C4-2B (cell line): Measurements from ENCODE around the gene KDM2A.
A peak's percentile ranks its signal among the peaks of the same experiment; 100 is the strongest.

ENCODE experiments used
- ZFX ChIP-seq: fragments of 450-650 bp; IDR thresholded peaks from 2 replicates; pipeline ENCODE4 v1.6.1; 2017
- TF ChIP-seq, protein P1 (sequence below): fragments of 450-650 bp; conservative IDR thresholded peaks from 2 replicates; pipeline ENCODE4 v1.5.1; 2017; ENCODE audit warnings: mild to moderate bottlenecking

DNA sequence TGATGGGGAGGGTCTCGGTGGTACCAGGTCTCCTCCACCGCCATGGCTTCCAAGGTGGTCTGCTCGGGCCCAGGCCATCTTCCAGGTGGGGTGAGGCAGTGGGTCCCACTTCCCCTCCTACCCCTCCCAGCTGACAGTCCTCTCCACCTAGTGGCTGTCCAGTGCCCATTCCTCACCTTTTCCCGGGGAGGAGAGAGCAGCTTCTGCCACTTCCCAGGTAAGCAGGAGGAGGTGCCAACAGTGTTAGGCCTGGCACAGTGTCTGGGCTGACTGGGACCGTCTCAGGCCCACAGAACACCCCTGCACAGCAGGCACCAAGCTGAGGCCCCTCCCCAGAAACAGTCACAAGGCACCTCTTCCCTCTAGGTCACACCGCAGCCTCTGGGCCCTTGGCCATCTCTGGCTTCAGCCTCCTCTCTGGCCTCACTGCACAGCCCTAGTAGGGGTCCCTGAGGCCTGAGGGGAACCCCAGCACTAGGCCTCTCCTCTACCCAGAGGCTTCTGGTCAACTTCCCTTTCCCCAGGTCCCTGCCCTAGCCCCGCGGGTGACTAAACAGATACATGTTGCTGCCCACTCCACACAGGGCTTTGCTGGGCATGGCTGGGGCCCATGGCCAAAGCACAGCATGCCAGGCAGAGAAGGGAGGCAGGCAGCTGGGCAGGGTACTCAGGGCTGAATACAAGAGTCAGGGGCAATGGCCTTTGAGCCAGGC is 167.7 kb downstream of the KDM2A start:
- TF ChIP-seq, protein P1, sequence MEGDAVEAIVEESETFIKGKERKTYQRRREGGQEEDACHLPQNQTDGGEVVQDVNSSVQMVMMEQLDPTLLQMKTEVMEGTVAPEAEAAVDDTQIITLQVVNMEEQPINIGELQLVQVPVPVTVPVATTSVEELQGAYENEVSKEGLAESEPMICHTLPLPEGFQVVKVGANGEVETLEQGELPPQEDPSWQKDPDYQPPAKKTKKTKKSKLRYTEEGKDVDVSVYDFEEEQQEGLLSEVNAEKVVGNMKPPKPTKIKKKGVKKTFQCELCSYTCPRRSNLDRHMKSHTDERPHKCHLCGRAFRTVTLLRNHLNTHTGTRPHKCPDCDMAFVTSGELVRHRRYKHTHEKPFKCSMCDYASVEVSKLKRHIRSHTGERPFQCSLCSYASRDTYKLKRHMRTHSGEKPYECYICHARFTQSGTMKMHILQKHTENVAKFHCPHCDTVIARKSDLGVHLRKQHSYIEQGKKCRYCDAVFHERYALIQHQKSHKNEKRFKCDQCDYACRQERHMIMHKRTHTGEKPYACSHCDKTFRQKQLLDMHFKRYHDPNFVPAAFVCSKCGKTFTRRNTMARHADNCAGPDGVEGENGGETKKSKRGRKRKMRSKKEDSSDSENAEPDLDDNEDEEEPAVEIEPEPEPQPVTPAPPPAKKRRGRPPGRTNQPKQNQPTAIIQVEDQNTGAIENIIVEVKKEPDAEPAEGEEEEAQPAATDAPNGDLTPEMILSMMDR, result no peak
- TF ChIP-seq ZFX, result 0 out of 2 replicates have a peak, but pooled peaks have one; percentile 10
